ENCODE results near the gene PFN1.

DNA sequence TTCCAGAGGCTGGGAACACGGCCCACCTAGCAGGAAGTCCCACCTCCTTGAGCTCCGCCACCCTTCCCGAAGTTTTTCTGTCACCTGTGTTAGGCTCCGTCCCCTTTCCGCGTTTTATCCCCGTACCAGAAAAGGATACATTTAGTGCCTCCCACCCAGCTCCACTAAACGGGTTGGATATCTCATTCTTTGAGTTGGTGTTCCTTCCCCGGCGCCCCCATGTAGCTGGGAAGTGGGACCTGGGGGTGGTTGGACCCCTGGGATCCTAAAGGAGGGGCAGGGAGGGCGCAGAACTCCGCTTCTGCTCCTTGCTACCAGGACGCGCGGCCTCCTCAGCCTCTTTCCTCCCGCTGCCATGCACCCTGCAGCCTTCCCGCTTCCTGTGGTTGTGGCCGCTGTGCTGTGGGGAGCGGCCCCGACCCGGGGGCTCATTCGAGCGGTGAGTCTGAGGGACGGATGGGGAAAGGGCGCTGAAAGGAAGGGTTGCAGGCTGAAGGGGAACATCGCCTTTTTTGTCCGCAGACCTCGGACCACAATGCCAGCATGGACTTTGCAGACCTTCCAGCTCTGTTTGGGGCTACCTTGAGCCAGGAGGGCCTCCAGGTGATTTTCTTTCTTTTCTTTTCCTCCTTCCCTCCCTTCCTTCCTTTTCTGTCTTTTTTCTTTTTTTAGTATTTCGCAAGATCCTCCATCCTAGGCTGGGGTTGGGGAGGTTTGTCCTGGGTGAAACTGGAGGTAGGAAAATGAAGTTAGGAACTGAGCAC lies 7.6 kb downstream of the PFN1 start:
- TF ChIP-seq, protein P1, sequence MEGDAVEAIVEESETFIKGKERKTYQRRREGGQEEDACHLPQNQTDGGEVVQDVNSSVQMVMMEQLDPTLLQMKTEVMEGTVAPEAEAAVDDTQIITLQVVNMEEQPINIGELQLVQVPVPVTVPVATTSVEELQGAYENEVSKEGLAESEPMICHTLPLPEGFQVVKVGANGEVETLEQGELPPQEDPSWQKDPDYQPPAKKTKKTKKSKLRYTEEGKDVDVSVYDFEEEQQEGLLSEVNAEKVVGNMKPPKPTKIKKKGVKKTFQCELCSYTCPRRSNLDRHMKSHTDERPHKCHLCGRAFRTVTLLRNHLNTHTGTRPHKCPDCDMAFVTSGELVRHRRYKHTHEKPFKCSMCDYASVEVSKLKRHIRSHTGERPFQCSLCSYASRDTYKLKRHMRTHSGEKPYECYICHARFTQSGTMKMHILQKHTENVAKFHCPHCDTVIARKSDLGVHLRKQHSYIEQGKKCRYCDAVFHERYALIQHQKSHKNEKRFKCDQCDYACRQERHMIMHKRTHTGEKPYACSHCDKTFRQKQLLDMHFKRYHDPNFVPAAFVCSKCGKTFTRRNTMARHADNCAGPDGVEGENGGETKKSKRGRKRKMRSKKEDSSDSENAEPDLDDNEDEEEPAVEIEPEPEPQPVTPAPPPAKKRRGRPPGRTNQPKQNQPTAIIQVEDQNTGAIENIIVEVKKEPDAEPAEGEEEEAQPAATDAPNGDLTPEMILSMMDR (conservative IDR thresholded peaks at IDR 0.05; ENCODE audit: low read depth, low read length) = no peak
- no peak for TF ChIP-seq EZH2 (IDR thresholded peaks at IDR 0.05; ENCODE audit: borderline replicate concordance, low read depth, low read length, poor library complexity, severe bottlenecking)

Measured in A673 (cell line).